Measurements from ENCODE around the gene CELF2.

CELF2 gene

DNA sequence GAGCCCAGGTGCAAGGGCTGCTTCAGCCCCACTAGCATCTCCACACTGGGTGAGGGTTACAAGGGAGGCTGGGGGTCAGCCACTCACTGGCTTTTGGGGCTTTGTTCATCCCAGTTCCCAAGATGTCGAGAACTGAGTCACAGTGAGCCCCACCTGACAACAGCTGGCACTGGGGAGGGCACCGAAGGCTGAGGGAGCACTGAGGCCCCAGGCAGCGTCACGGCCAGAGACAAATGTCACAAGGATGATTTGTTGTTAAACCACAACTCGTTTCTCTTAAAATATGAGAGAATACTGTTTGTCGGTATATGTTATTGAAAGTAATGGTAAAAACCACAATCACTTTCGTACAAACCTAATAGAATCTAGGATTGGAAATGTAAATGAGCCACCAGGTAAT is 219.9 kb downstream of the CELF2 start:
- no peak overlapping the region for H2BK12ac ChIP-seq (ENCODE audit: low read length)
- peak overlapping the region; percentile 5 for H3K23ac ChIP-seq (ENCODE audit: low read length)
- no peaks in the 10 kb centered on the region for H3K79me1 ChIP-seq (ENCODE audit: low read length)
- H2AFZ ChIP-seq (ENCODE audit: insufficient read depth, low read length, poor library complexity), result no peak overlapping the region
- H3K18ac ChIP-seq (ENCODE audit: low read length), result no peak overlapping the region
- H3K27me3 ChIP-seq (ENCODE audit: insufficient read depth, low read length), result no peaks in the 10 kb centered on the region
- WGBS (ENCODE audit: extremely low coverage, insufficient coverage, insufficient read length), result no CpG with 5 or more reads among the region's 7 CpGs
- no peaks in the 10 kb centered on the region for H3K36me3 ChIP-seq (ENCODE audit: control insufficient read depth in 1 of 2, insufficient read depth in 2 of 2, low read length in 2 of 2)
- H4K12ac ChIP-seq (ENCODE audit: low read depth, low read length), result no peak overlapping the region
- H2BK120ac ChIP-seq (ENCODE audit: insufficient read depth, low read length, poor library complexity), result no peak overlapping the region
- H3K4ac ChIP-seq (ENCODE audit: low read depth, low read length), result no peak overlapping the region
- H3K27ac ChIP-seq (ENCODE audit: low read depth, low read length), result no peak overlapping the region
- H3K9ac ChIP-seq (ENCODE audit: low read length), result no peak overlapping the region
- H2AK5ac ChIP-seq (ENCODE audit: low read length), result no peak overlapping the region
- H3K4me1 ChIP-seq (ENCODE audit: control insufficient read depth in 1 of 2, insufficient read depth in 2 of 2, low read length in 2 of 2), result no peaks in the 10 kb centered on the region
- H3K9me3 ChIP-seq (ENCODE audit: insufficient read depth, low read depth, low read length), result no peaks in the 10 kb centered on the region
- no peak for DNase-seq
- no peaks in the 10 kb centered on the region for H3K79me2 ChIP-seq (ENCODE audit: control insufficient read depth, insufficient read depth, low read length, poor library complexity)
- H3K4me2 ChIP-seq (ENCODE audit: low read length), result no peak overlapping the region
- no peak overlapping the region for H4K91ac ChIP-seq (ENCODE audit: low read depth, low read length)
- no peak overlapping the region for H4K8ac ChIP-seq (ENCODE audit: low read depth, low read length)
- H3K14ac ChIP-seq (ENCODE audit: low read length), result no peak overlapping the region
- no peak overlapping the region for H2BK5ac ChIP-seq (ENCODE audit: low read depth, low read length, poor library complexity)
- H3K4me3 ChIP-seq (ENCODE audit: low read depth, low read length), result no peak overlapping the region

DNA sequence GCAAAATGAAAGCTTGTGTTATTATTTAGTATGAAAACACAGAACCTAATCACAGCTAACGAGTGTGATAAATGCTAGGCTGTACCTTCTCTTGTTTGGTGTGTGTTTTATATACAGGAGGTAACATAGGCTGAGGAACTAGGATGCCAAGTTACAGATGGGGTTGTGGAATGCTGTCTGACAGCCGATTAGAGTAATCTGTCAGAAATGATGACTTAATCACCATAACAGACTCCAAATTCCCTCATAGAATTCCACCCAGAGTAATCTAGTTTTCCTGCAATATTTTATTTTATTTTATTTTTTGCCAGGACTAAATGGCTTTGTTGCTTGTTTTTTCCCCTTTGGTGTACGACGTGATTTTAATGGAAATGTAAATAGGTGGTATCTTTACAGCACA is 221.2 kb downstream of the CELF2 start:
- no peak overlapping the region for H4K91ac ChIP-seq (ENCODE audit: low read depth, low read length)
- H2AFZ ChIP-seq (ENCODE audit: insufficient read depth, low read length, poor library complexity), result no peak overlapping the region
- no peak overlapping the region for H3K4me3 ChIP-seq (ENCODE audit: low read depth, low read length)
- H3K23ac ChIP-seq (ENCODE audit: low read length), result no peak overlapping the region
- H3K18ac ChIP-seq (ENCODE audit: low read length), result no peak overlapping the region
- WGBS (ENCODE audit: extremely low coverage, insufficient coverage, insufficient read length), result no CpG with 5 or more reads among the region's 4 CpGs
- no peaks in the 10 kb centered on the region for H3K4me1 ChIP-seq (ENCODE audit: control insufficient read depth in 1 of 2, insufficient read depth in 2 of 2, low read length in 2 of 2)
- no peak overlapping the region for H3K4ac ChIP-seq (ENCODE audit: low read depth, low read length)
- no peaks in the 10 kb centered on the region for H3K9me3 ChIP-seq (ENCODE audit: insufficient read depth, low read depth, low read length)
- no peak overlapping the region for H3K4me2 ChIP-seq (ENCODE audit: low read length)
- no peak overlapping the region for H2BK120ac ChIP-seq (ENCODE audit: insufficient read depth, low read length, poor library complexity)
- no peaks in the 10 kb centered on the region for H3K27me3 ChIP-seq (ENCODE audit: insufficient read depth, low read length)
- no peak overlapping the region for H2BK12ac ChIP-seq (ENCODE audit: low read length)
- H3K27ac ChIP-seq (ENCODE audit: low read depth, low read length), result no peak overlapping the region
- no peak overlapping the region for H2AK5ac ChIP-seq (ENCODE audit: low read length)
- H2BK5ac ChIP-seq (ENCODE audit: low read depth, low read length, poor library complexity), result no peak overlapping the region
- H4K12ac ChIP-seq (ENCODE audit: low read depth, low read length), result no peak overlapping the region
- H3K36me3 ChIP-seq (ENCODE audit: control insufficient read depth in 1 of 2, insufficient read depth in 2 of 2, low read length in 2 of 2), result no peaks in the 10 kb centered on the region
- peak in 1 of 2 donors; percentile 22 for DNase-seq
- no peak overlapping the region for H4K8ac ChIP-seq (ENCODE audit: low read depth, low read length)
- no peak overlapping the region for H3K14ac ChIP-seq (ENCODE audit: low read length)
- no peak overlapping the region for H3K9ac ChIP-seq (ENCODE audit: low read length)
- no peaks in the 10 kb centered on the region for H3K79me2 ChIP-seq (ENCODE audit: control insufficient read depth, insufficient read depth, low read length, poor library complexity)
- H3K79me1 ChIP-seq (ENCODE audit: low read length), result no peaks in the 10 kb centered on the region

DNA sequence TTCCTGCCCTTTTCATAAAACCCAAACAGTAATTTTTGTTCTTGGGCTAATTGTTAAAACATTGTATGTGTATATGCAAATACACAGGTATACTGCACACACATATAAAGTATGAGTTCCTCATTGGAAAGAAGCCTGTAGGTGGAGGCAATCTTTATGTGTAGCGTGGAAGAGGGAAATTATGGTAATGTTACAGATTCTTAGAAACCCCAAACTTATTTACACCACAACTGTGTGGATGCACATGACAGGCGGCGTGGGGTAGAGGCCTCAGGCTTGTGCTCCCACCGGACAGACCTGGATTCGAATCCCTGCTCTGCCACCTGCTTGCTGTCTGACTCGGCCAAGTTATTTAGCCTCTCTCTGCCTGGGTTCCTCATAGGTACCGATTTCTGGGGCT is 223.0 kb downstream of the CELF2 start:
- Histone ChIP-seq H3K36me3 (ENCODE audit: control insufficient read depth in 1 of 2, insufficient read depth in 2 of 2, low read length in 2 of 2) (no peaks in the 10 kb centered on the region), H3K4ac (ENCODE audit: low read depth, low read length) (no peak overlapping the region), H2BK120ac (ENCODE audit: insufficient read depth, low read length, poor library complexity) (no peak overlapping the region), H2BK5ac (ENCODE audit: low read depth, low read length, poor library complexity) (no peak overlapping the region), H3K79me2 (ENCODE audit: control insufficient read depth, insufficient read depth, low read length, poor library complexity) (no peaks in the 10 kb centered on the region), H4K91ac (ENCODE audit: low read depth, low read length) (no peak overlapping the region), H2BK12ac (ENCODE audit: low read length) (no peak overlapping the region), H3K14ac (ENCODE audit: low read length) (no peak overlapping the region), H2AFZ (ENCODE audit: insufficient read depth, low read length, poor library complexity) (no peak overlapping the region), H3K23ac (ENCODE audit: low read length) (no peak overlapping the region), H3K27ac (ENCODE audit: low read depth, low read length) (no peak overlapping the region), H3K9ac (ENCODE audit: low read length) (no peak overlapping the region), H3K4me1 (ENCODE audit: control insufficient read depth in 1 of 2, insufficient read depth in 2 of 2, low read length in 2 of 2) (peaks cover 0 to 3% of the 10 kb centered on the region in 2 experiments), H4K12ac (ENCODE audit: low read depth, low read length) (no peak overlapping the region), H3K79me1 (ENCODE audit: low read length) (no peaks in the 10 kb centered on the region), H3K9me3 (ENCODE audit: insufficient read depth, low read depth, low read length) (no peaks in the 10 kb centered on the region), H3K4me3 (ENCODE audit: low read depth, low read length) (no peak overlapping the region), H3K18ac (ENCODE audit: low read length) (no peak overlapping the region), H3K27me3 (ENCODE audit: insufficient read depth, low read length) (no peaks in the 10 kb centered on the region), H2AK5ac (ENCODE audit: low read length) (no peak overlapping the region), H3K4me2 (ENCODE audit: low read length) (no peak overlapping the region), H4K8ac (ENCODE audit: low read depth, low read length) (no peak overlapping the region)
- no CpG with 5 or more reads among the region's 7 CpGs for WGBS (ENCODE audit: extremely low coverage, insufficient coverage, insufficient read length)
- no peak for DNase-seq

DNA sequence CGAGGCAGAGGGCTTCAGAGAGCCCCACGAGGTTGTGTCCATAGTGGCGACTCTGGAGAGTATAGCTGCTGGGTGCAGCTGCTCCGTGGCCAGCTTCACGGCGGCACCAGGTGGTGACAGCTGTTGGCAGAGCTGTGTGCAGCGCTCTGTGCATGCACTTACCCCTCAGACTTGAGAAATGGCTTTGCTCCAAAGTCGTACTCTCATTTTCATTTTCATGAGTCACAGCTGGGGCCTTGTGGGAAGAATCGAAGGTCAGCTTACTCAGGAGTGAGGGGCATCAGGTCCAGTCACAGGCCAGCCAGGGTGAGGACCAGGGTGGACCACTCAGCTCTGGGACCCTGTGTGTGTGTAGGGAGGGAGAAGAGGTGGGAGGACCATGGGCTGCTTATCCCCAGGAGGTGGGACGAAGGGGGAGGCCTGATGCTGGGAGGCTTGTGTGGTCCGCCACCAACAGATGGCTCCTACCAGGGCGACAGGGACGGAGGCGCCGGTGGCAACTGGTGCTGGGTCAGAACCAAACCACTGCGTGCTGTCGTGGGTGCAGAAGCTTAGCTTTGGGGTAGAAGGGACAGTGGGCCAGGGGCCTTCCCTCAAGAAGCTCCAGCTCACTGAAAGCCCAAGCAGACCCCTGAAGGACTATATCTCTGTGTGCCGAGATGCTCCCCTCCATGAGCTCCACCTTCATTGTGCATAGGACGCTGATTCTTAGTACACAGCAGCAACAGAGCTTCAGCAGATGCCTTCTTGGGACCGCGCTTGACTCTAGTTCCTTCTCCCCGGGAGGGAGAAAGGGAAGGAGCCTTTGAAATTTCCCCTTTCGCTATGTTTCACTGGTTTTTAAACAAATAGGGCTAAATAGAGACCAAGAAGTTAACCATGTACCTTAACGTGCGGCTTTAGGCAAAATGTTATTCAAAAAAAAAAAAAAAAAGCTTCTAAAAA is 225.0 kb downstream of the CELF2 start:
- Histone ChIP-seq H3K36me3 (ENCODE audit: control insufficient read depth in 1 of 2, insufficient read depth in 2 of 2, low read length in 2 of 2) (no peaks in the 10 kb centered on the region), H2BK12ac (ENCODE audit: low read length) (no peak overlapping the region), H2AK5ac (ENCODE audit: low read length) (no peak overlapping the region), H3K9ac (ENCODE audit: low read length) (no peak overlapping the region), H3K27me3 (ENCODE audit: insufficient read depth, low read length) (no peaks in the 10 kb centered on the region), H3K4me3 (ENCODE audit: low read depth, low read length) (no peak overlapping the region), H4K12ac (ENCODE audit: low read depth, low read length) (no peak overlapping the region), H3K4me2 (ENCODE audit: low read length) (no peak overlapping the region), H3K23ac (ENCODE audit: low read length) (no peak overlapping the region), H2AFZ (ENCODE audit: insufficient read depth, low read length, poor library complexity) (no peak overlapping the region), H3K27ac (ENCODE audit: low read depth, low read length) (no peak overlapping the region), H4K91ac (ENCODE audit: low read depth, low read length) (no peak overlapping the region), H2BK120ac (ENCODE audit: insufficient read depth, low read length, poor library complexity) (no peak overlapping the region), H3K18ac (ENCODE audit: low read length) (no peak overlapping the region), H2BK5ac (ENCODE audit: low read depth, low read length, poor library complexity) (no peak overlapping the region), H3K14ac (ENCODE audit: low read length) (no peak overlapping the region), H3K79me2 (ENCODE audit: control insufficient read depth, insufficient read depth, low read length, poor library complexity) (no peaks in the 10 kb centered on the region), H3K79me1 (ENCODE audit: low read length) (no peaks in the 10 kb centered on the region), H3K4ac (ENCODE audit: low read depth, low read length) (no peak overlapping the region), H3K9me3 (ENCODE audit: insufficient read depth, low read depth, low read length) (no peaks in the 10 kb centered on the region), H3K4me1 (ENCODE audit: control insufficient read depth in 1 of 2, insufficient read depth in 2 of 2, low read length in 2 of 2) (peaks cover 0 to 3% of the 10 kb centered on the region in 2 experiments), H4K8ac (ENCODE audit: low read depth, low read length) (no peak overlapping the region)
- DNase-seq, result no peak
- no CpG with 5 or more reads among the region's 25 CpGs for whole genome bisulfite sequencing (ENCODE audit: extremely low coverage, insufficient coverage, insufficient read length)

Data from trophoblast cell (in vitro differentiated cells and primary cell).